WERI-Rb-1 (cell line): ENCODE measurements around the gene SFXN3.
"Not testable (repeated sequence)": the region's sequence is repeated elsewhere in the genome, so short reads cannot be mapped to it uniquely, and the experiment has no call there.

Experiments
- DNase-seq: peaks from one replicate; pipeline ENCODE4 v3.0.0-alpha.2; 2020
- H3K27ac ChIP-seq: fragments of 250-450 bp; sonication (Bioruptor Pico); 2 replicates; pipeline ENCODE4 v1.5.1; 2020; ENCODE audit warnings: mild to moderate bottlenecking, moderate library complexity
- H3K27me3 ChIP-seq: fragments of 250-450 bp; sonication (Bioruptor Pico); 2 replicates; pipeline ENCODE4 v1.5.1; 2021; ENCODE audit warnings: mild to moderate bottlenecking, low read depth, moderate library complexity; ENCODE audit not compliant: insufficient read depth, severe bottlenecking
- H3K36me3 ChIP-seq: fragments of 250-450 bp; sonication (Bioruptor Pico); 2 replicates; pipeline ENCODE4 v1.5.1; 2020; ENCODE audit warnings: mild to moderate bottlenecking, moderate library complexity
- H3K4me3 ChIP-seq: 2 replicates; pipeline ENCODE4 v1.5.1; 2011; ENCODE audit warnings: low read depth, mild to moderate bottlenecking, control low read depth, low read length
- H3K9me3 ChIP-seq: fragments of 250-450 bp; sonication (Bioruptor Pico); 2 replicates; pipeline ENCODE4 v1.5.1; 2021; ENCODE audit warnings: mild to moderate bottlenecking, moderate library complexity; ENCODE audit not compliant: severe bottlenecking
- TF ChIP-seq, protein P1 (sequence below): IDR thresholded peaks from 2 replicates; pipeline ENCODE4 v1.5.1; 2011; ENCODE audit warnings: low read depth, mild to moderate bottlenecking, control low read depth, inconsistent platforms, low read length

SFXN3 gene

DNA sequence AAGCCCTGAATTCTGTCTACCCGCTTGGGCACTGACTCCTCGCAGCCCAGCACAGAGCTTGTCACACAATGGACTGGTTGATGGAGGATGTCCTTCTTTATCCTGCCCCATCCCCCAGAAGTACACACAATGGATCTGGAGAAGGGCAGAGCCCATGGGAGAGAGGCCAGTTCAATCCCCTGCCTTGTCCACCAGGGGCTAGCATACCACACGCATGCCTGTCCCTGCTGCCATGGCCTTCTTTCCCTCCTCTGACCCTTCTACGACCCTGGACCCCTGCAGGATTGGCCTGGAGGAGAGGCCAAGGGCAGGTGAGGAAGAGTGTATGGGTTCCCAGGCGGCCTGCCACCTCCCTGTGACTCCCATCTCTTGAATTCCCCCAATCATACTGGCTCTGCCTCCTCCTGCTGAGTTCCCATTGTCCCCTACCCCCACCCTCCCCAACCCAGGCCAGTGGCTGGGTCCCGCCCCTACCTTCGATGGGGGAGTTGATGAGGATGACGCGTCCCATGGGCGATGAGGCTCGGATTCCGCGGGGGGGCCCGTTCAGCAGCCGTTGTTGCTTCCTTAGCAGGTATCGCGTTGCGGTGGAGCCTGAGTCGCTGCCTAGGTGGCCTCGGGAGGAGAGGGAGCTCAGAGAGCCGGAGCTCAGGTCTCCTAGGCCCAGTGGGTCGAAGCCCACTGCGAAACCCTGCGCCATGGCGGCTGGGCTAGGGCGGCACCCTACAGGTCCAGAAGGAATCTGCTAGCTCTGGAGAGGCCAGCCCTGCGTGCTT lies 1.3 kb upstream of the SFXN3 start:
- Histone ChIP-seq H3K27me3 (no peaks in the 10 kb centered on the region), H3K4me3 (no peak overlapping the region), H3K36me3 (peaks cover under 1% of the 10 kb centered on the region; the same call in 1 of the 2 replicates), H3K27ac (no peak overlapping the region), H3K9me3 (no peaks in the 10 kb centered on the region)
- TF ChIP-seq, protein P1, sequence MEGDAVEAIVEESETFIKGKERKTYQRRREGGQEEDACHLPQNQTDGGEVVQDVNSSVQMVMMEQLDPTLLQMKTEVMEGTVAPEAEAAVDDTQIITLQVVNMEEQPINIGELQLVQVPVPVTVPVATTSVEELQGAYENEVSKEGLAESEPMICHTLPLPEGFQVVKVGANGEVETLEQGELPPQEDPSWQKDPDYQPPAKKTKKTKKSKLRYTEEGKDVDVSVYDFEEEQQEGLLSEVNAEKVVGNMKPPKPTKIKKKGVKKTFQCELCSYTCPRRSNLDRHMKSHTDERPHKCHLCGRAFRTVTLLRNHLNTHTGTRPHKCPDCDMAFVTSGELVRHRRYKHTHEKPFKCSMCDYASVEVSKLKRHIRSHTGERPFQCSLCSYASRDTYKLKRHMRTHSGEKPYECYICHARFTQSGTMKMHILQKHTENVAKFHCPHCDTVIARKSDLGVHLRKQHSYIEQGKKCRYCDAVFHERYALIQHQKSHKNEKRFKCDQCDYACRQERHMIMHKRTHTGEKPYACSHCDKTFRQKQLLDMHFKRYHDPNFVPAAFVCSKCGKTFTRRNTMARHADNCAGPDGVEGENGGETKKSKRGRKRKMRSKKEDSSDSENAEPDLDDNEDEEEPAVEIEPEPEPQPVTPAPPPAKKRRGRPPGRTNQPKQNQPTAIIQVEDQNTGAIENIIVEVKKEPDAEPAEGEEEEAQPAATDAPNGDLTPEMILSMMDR: peak; percentile 61
- no peak for DNase-seq

DNA sequence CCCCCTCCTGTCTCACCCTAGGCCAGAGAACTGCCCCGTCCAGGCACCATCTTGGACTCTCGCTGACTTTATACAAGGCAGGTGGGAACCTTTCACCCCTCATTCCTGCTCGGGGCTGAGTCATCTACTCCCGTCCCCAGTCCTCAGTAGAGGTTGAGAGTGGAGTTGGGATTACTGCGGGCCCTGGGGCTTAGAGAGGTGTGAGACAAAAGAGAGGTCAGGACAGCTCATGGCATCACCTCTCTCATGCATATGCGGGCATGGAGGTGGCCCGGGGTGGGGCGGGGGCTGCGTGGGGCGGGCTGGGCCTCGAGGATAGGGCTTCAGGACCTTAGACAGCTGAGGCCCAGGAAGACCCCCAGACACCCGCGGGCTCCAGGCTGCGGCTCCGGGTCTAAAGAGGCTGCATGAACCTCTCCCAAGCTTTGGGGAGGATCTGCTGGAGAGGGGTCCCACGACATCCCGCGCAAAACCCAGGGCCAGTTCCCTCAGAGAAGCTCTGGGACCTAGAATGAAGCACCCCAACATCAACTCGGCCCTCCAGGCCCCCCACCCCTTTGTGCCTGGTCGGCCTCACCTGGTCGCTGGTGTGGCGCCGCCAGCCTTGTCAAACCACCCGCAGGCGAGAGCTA lies 422 bp upstream of the SFXN3 start:
- Histone ChIP-seq H3K27ac (peak overlapping the region; percentile 38; the same call in 1 of the 2 replicates), H3K27me3 (no peaks in the 10 kb centered on the region), H3K4me3 (peak overlapping the region; percentile 77), H3K9me3 (no peaks in the 10 kb centered on the region), H3K36me3 (peaks cover 9% of the 10 kb centered on the region)
- TF ChIP-seq, protein P1: no peak
- peak; percentile 41 for DNase-seq

- no peaks in the 10 kb centered on the region for H3K27me3 ChIP-seq
- peak overlapping the region; percentile 65 for H3K27ac ChIP-seq
Observed at GRCh38 chr10:101031796-101032636, 982 bp downstream of the SFXN3 start.

DNA sequence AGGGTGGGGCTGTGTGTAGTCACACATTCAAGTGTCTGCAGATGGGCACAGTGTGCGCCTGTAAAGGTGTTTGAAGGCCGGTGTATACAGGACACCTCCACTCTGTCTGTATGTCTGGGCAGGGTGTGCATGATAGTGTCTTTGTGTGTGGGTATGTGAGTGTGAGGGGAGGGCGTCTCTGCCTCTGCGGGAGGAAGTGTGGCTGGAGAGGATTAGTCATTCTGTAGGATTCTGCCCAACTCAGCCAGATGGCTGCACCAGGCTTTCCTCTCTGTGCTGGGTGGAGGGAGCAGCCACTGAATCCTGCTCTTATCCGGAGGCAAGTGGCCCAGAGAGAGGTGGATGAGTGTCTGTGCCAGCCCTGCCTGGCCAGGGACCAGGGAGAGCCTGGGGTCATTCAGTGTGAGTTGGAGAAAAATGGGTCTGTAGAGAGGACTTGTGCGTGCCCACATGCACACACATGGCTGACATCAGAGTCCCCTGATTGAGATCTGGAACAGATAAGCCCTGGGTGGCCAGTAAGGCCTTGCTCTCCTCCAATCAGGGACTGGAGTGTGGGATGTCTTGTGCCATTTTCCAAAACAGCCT lies 1.7 kb downstream of the SFXN3 start:
- peak; percentile 87 for DNase-seq
- Histone ChIP-seq H3K4me3 (peak overlapping the region; percentile 77), H3K36me3 (peaks cover 28% of the 10 kb centered on the region), H3K27me3 (no peaks in the 10 kb centered on the region), H3K27ac (peak overlapping the region; percentile 65), H3K9me3 (no peaks in the 10 kb centered on the region)
- TF ChIP-seq, protein P1: no peak

More at GRCh38 chr10:101031796-101032636, 982 bp downstream of the SFXN3 start:
- DNase-seq: peak; percentile 66
- TF ChIP-seq, protein P1: no peak
- Histone ChIP-seq H3K4me3 (peak overlapping the region; percentile 77), H3K9me3 (no peaks in the 10 kb centered on the region), H3K36me3 (peaks cover 21% of the 10 kb centered on the region)

GRCh38 chr10:101033276-101033675 lies 2.2 kb downstream of the SFXN3 start:
- Histone ChIP-seq H3K9me3 (no peaks in the 10 kb centered on the region), H3K27ac (peak overlapping the region; percentile 65), H3K4me3 (peak overlapping the region; percentile 77), H3K36me3 (peaks cover 32% of the 10 kb centered on the region), H3K27me3 (no peaks in the 10 kb centered on the region)
- no peak for DNase-seq
- TF ChIP-seq, protein P1: no peak

DNA sequence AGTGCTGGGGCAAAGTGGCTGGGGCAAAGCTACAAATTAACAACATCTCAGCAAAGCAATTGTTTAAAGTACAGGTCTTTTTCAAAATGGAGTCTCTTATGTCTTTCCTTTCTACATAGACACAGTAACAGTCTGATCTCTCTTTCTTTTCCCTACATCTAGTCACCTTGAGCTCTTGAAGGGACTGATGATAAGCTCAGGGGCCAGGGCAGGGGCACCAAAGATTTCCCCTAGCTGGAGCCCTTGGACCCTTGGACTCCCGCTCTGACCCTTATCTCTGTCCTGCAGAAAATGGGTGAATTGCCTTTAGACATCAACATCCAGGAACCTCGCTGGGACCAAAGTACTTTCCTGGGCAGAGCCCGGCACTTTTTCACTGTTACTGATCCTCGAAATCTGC lies 3.4 kb downstream of the SFXN3 start:
- H3K36me3 ChIP-seq: peaks cover 32% of the 10 kb centered on the region
- H3K27me3 ChIP-seq, H3K27ac ChIP-seq, H3K9me3 ChIP-seq, DNase-seq, H3K4me3 ChIP-seq: not testable (repeated sequence)
